Measurements from ENCODE around the gene C9orf78. TPM values are rescaled to one million over a fixed set of nuclear protein-coding genes. Genes with fewer than 3 reads are reported as not detected.

C9orf78 gene
- total and polyA plus RNA-seq, 2 of the 8 experiments (the other 6 are each of a cell fraction or from before 2014, with no cell fraction given), result 17.4 to 40.6 TPM

DNA sequence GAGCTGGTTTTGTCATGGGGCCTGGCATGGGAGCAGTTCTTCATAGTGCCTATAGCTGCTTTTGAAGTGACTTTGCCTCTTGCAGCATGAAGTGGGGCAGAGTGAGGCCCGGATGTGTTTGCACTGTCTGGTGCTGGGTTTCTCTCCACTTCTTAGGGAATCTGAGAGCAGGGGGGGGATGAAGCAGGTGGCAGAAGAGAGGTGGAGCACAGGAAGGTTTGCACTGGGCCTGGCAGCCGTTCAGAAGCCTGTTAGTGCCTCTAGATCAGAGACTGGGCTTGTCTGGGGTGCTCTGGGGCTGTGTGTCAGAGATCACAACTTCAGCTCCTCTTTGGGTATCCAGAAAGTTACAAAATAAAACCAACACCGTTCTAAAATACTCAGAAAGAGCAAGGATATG, 18.5 kb upstream of the C9orf78 start:
- H4K20me1 ChIP-seq (replicated peaks in 1 of 2; ENCODE audit: control insufficient read depth in 1 of 2, insufficient read depth in 2 of 2, low read length in 2 of 2), result peaks cover 2 to 6% of the 10 kb centered on the region in 2 experiments
- no peak overlapping the region for H3K4me2 ChIP-seq (ENCODE audit: insufficient read depth in 1 of 2, low read depth in 2 of 2, low read length in 2 of 2)
- H4K91ac ChIP-seq (replicated peaks; ENCODE audit: insufficient read length, low read length), result no peak overlapping the region
- no peak overlapping the region for H3K14ac ChIP-seq (ENCODE audit: insufficient read length)
- H3K9ac ChIP-seq (replicated peaks in 1 of 4; ENCODE audit: extremely low read depth in 1 of 4, low read depth in 3 of 4, low read length in 3 of 4), result no peak overlapping the region
- 57% methylated on average over 3 of the region's 3 CpGs; no CpG with 5 or more reads in 1 of the 2 experiments for WGBS, 2 experiments (ENCODE audit: extremely low coverage in 1 of 2, insufficient coverage in 1 of 2, insufficient read length in 1 of 2, insufficient replicate concordance in 2 of 2, low coverage in 1 of 2, low lambda C conversion rate in 2 of 2, missing lambda C conversion rate in 1 of 2)
- H3K36me3 ChIP-seq (ENCODE audit: control insufficient read depth in 2 of 4, insufficient read depth in 4 of 4, low read length in 3 of 4), result peaks cover 0 to 9% (median 1%) of the 10 kb centered on the region in 4 experiments; a peak in 2 of 8 replicates
- FAIRE-seq (no peak), DNase-seq (ENCODE audit: low read depth in 1 of 2, low spot score in 2 of 2) (no peak)
- no peaks in the 10 kb centered on the region for H3K27me3 ChIP-seq (replicated peaks in 1 of 4; ENCODE audit: control insufficient read depth in 3 of 4, extremely low read depth in 1 of 4, insufficient read depth in 3 of 4, low read length in 3 of 4)
- H3K4ac ChIP-seq (replicated peaks; ENCODE audit: insufficient read length, low read depth, low read length), result no peak overlapping the region
- no peak overlapping the region for H3K27ac ChIP-seq (ENCODE audit: low read depth, low read length)
- TF ChIP-seq, protein P1, sequence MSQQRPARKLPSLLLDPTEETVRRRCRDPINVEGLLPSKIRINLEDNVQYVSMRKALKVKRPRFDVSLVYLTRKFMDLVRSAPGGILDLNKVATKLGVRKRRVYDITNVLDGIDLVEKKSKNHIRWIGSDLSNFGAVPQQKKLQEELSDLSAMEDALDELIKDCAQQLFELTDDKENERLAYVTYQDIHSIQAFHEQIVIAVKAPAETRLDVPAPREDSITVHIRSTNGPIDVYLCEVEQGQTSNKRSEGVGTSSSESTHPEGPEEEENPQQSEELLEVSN (IDR thresholded peaks at IDR 0.05), result no peak
- no peak overlapping the region for H2BK20ac ChIP-seq (ENCODE audit: low read length)
- no peak overlapping the region for H2BK120ac ChIP-seq (replicated peaks; ENCODE audit: low read depth, low read length)
- no peak overlapping the region for H3K23ac ChIP-seq (ENCODE audit: insufficient read length)
- CTCF ChIA-PET (ENCODE audit: partially characterized antibody), result interaction anchor here (0.6 to 1.6 kb wide), 3 partner anchors 89 to 296 kb away, joined by 3 to 4 read pairs (median 3); no protein-coding TSS in a partner anchor
- no peak overlapping the region for H2BK5ac ChIP-seq (ENCODE audit: low read depth, low read length)
- no peak overlapping the region for H4K5ac ChIP-seq (ENCODE audit: insufficient read length, low read depth, low read length)
- H4K8ac ChIP-seq (ENCODE audit: extremely low read depth, insufficient read depth, low read length), result no peak overlapping the region
- POLR2A ChIA-PET (ENCODE audit: partially characterized antibody), result interaction anchor here (1.5 kb wide), 1 partner anchor 10 kb away, joined by 3 read pairs; no protein-coding TSS in a partner anchor
- H2BK12ac ChIP-seq (ENCODE audit: low read depth, low read length), result no peak overlapping the region
- no peak overlapping the region for H3K4me3 ChIP-seq (ENCODE audit: extremely low read depth in 1 of 4, insufficient read depth in 2 of 4, low read depth in 3 of 4, low read length in 4 of 4)
- H2AFZ ChIP-seq (ENCODE audit: low read length), result no peak overlapping the region
- H3K4me1 ChIP-seq (replicated peaks in 1 of 4; ENCODE audit: control insufficient read depth in 3 of 4, insufficient read depth in 4 of 4, low read length in 3 of 4), result no peaks in the 10 kb centered on the region
- no peak overlapping the region for H2BK15ac ChIP-seq (ENCODE audit: low read length)
- no peaks in the 10 kb centered on the region for H3K79me1 ChIP-seq (ENCODE audit: low read depth, low read length)
- no peak overlapping the region for H2AK5ac ChIP-seq (ENCODE audit: low read depth, low read length)
- H3K9me3 ChIP-seq (ENCODE audit: insufficient read depth in 2 of 2, low read depth in 1 of 2, low read length in 1 of 2), result no peaks in the 10 kb centered on the region
- no peaks in the 10 kb centered on the region for H3K23me2 ChIP-seq (ENCODE audit: low read depth, low read length)
- H3K18ac ChIP-seq (ENCODE audit: extremely low read depth, low read length), result no peak overlapping the region
- no peaks in the 10 kb centered on the region for H3K79me2 ChIP-seq (ENCODE audit: control insufficient read depth in 1 of 2, insufficient read depth in 2 of 2, low read length in 2 of 2)
- no peak overlapping the region for H3K56ac ChIP-seq (replicated peaks; ENCODE audit: insufficient read length, low read depth, low read length)
